Gastroesophageal sphincter (tissue), 4 donors: ENCODE measurements around the gene CCNDBP1. TPM values are rescaled to one million over a fixed set of nuclear protein-coding genes. Genes with fewer than 3 reads are reported as not detected.

Experiments used
- ATAC-seq: fragments of 150-250 bp; one replicate; pipeline ENCODE4 v1.9.1; 2016; ENCODE audit warnings: mild to moderate bottlenecking, moderate library complexity
- H3K27ac ChIP-seq, 4 donors: fragments of 200-600 bp; sonication (generic) in 3 of 4; 1 replicate in 3 of 4; 2 replicates in 1 of 4; pipeline ENCODE4 v1.5.1; 2016 to 2019
- H3K27me3 ChIP-seq: fragments of 200-600 bp; sonication (generic); one replicate; pipeline ENCODE4 v1.5.1; 2019
- H3K36me3 ChIP-seq, 2 donors: fragments of 200-600 bp; sonication (generic); one replicate each; pipeline ENCODE4 v1.5.1; 2019; ENCODE audit warnings: control low read depth in 1 of 2
- H3K4me1 ChIP-seq, 3 donors: fragments of 200-600 bp; sonication (generic); 1 replicate in 2 of 3; 2 replicates in 1 of 3; pipeline ENCODE4 v1.5.1; 2016 to 2019; ENCODE audit warnings: control low read depth in 2 of 3
- H3K4me3 ChIP-seq, 2 donors: fragments of 200-600 bp; sonication (generic); one replicate each; pipeline ENCODE4 v1.5.1; 2019; ENCODE audit warnings: mild to moderate bottlenecking in 1 of 2, moderate library complexity in 1 of 2
- H3K9me3 ChIP-seq, 3 donors: fragments of 200-600 bp; sonication (generic); one replicate each; pipeline ENCODE4 v1.5.1; 2017 to 2019; ENCODE audit warnings: control low read depth in 2 of 3
- EP300 ChIP-seq: sonication (generic); formaldehyde crosslinking; IDR thresholded peaks from one replicate; pipeline ENCODE4 v1.6.1; 2017; ENCODE audit warnings: antibody characterized with exemption, mild to moderate bottlenecking
- POLR2A ChIP-seq, 2 donors: fragments of 450-650 bp; IDR thresholded peaks; one replicate each; pipeline ENCODE4 v1.6.1; 2017; ENCODE audit warnings: antibody characterized with exemption in 2 of 2, mild to moderate bottlenecking in 2 of 2, moderate library complexity in 1 of 2
- POLR2AphosphoS5 ChIP-seq: sonication (generic); formaldehyde crosslinking; IDR thresholded peaks from one replicate; pipeline ENCODE4 v1.6.1; 2017; ENCODE audit warnings: antibody characterized with exemption
- WGBS, 2 donors: methylation state at CpG; one replicate each; pipeline ENCODE4 v1.1.5; 2018; ENCODE audit warnings: low coverage in 1 of 2; 5-methylcytosine and 5-hydroxymethylcytosine counted together
- total RNA-seq, 4 donors: library from RNA; depleted of rRNA; stranded (reverse); fragments of >200 nt; gene quantifications; one replicate each; pipeline ENCODE4 v1.1.0, GENCODE V29; 2016
- TF ChIP-seq, protein P1 (sequence below), 4 experiments: fragments of 200-600 bp in 2 of 4; fragments of 450-650 bp in 2 of 4; sonication (generic) in 1 of 4; IDR thresholded peaks; one replicate each; pipeline ENCODE4 v1.5.1; 2017 to 2019; ENCODE audit warnings: antibody characterized with exemption in 4 of 4, mild to moderate bottlenecking in 2 of 4, moderate library complexity in 2 of 4

CCNDBP1 gene
- total RNA-seq, 4 donors from 2014 or later, result 43.0 to 70.9 (median 54.1) TPM

DNA sequence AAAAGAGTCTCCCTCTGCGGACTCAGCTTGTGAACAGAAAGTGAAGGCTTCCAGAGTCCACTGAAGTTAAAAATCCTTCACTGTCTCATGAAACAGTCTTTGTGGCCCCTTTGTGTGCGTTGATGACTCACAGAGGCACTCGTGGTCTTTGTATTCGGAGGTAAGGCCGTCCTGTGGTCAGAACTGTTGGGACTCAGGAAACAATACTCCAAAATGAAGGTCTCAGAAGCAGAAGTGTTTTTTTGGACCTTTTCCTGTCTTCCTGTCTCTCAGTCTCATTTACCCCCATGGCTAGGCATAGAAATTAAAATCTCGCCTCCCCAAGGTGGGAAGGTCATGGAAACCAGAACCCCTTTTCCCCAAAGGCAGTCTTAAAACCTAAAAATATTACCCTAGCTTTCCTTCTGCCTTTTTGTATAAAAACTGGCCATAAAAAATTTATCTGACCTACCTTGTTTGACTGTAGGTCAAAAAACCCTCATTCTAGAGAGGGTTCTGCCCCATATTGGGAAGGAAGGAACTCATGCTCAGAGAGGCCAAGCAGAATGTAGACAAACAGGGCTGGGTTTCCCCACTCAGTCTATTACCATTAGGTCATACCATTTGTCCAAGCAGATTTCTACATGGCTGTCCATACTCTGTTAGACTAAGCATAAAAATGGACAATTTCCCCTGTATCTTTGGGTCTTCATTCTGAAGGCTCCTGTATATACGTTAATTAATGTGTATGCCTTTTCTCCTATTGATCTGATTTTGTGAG is 54.7 kb downstream of the CCNDBP1 start:
- ATAC-seq, result no peak
- no peak overlapping the region for H3K27ac ChIP-seq

DNA sequence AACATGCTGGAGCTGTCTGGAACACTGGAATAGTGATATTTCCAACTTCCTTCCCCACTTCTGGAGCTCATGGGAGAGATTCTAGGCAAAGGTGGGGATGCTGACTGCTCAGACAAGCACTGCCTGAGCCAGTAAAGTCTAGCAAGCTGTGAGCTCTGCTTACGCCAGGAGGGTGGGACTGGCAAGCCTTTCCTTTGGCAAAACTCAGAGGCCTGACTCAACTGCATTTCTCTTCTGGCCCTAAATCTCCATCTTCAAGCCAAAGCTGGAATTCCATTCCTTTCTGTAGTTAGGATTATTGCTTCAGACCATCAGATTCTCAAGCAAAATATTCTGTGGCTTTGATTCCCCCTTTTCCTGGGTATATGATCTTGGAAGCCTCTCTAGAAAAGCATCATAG is 55.9 kb downstream of the CCNDBP1 start:
- H3K27me3 ChIP-seq, result peaks cover 25% of the 10 kb centered on the region
- no peaks in the 10 kb centered on the region for H3K4me1 ChIP-seq
- no peak overlapping the region for H3K4me3 ChIP-seq
- no peaks in the 10 kb centered on the region for H3K36me3 ChIP-seq
- 30 to 67% methylated on average over 1 of the region's 1 CpG for WGBS, 2 donors
- H3K9me3 ChIP-seq, result no peaks in the 10 kb centered on the region
- H3K27ac ChIP-seq, result peak overlapping the region in 3 of 4 donors; percentile 43 to 63 (median 47)
- peak; percentile 89 for ATAC-seq
- TF ChIP-seq POLR2A (IDR thresholded peaks at IDR 0.05) (no peak), EP300 (no peak), POLR2AphosphoS5 (no peak)
- TF ChIP-seq, protein P1, sequence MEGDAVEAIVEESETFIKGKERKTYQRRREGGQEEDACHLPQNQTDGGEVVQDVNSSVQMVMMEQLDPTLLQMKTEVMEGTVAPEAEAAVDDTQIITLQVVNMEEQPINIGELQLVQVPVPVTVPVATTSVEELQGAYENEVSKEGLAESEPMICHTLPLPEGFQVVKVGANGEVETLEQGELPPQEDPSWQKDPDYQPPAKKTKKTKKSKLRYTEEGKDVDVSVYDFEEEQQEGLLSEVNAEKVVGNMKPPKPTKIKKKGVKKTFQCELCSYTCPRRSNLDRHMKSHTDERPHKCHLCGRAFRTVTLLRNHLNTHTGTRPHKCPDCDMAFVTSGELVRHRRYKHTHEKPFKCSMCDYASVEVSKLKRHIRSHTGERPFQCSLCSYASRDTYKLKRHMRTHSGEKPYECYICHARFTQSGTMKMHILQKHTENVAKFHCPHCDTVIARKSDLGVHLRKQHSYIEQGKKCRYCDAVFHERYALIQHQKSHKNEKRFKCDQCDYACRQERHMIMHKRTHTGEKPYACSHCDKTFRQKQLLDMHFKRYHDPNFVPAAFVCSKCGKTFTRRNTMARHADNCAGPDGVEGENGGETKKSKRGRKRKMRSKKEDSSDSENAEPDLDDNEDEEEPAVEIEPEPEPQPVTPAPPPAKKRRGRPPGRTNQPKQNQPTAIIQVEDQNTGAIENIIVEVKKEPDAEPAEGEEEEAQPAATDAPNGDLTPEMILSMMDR (IDR thresholded peaks at IDR 0.05), result no peak

More for the DNA sequence above, 54.7 kb downstream of the CCNDBP1 start:
- TF ChIP-seq POLR2A (IDR thresholded peaks at IDR 0.05) (no peak), POLR2AphosphoS5 (no peak), EP300 (no peak)
- TF ChIP-seq, protein P1 (IDR thresholded peaks at IDR 0.05), result no peak
- WGBS, 2 donors, result 68 to 73% methylated on average over 3 to 7 of the region's 7 CpGs
- H3K4me3 ChIP-seq, result no peak overlapping the region
- H3K9me3 ChIP-seq, result no peaks in the 10 kb centered on the region
- H3K27me3 ChIP-seq, result peaks cover 25% of the 10 kb centered on the region
- H3K4me1 ChIP-seq, result no peaks in the 10 kb centered on the region
- no peaks in the 10 kb centered on the region for H3K36me3 ChIP-seq

DNA sequence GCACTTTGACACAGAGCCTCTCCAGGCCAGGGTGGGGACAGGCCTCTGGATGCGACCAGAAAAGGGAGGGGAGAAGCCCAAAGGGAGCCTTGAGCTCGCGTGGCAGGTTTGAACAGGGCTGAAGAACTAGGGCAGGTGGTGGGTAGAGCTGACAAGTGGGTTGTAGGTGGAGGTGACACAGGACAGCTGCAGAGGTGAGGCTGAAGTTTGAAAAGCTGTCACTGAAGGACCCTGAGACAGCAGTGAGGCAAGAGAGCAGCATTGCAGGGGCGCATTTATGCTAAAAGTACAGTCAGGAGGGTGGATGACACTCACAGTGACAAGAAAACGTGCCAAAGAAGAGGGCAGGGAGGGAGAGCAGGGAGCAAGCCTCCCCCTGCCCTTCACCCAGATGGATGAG is 57.4 kb downstream of the CCNDBP1 start:
- WGBS, 2 donors, result 81% methylated on average over 3 to 5 of the region's 5 CpGs
- H3K9me3 ChIP-seq, result no peaks in the 10 kb centered on the region
- ATAC-seq, result no peak
- no peak for TF ChIP-seq EP300
- no peak for TF ChIP-seq POLR2AphosphoS5
- TF ChIP-seq, protein P1 (IDR thresholded peaks at IDR 0.05), result no peak
- TF ChIP-seq POLR2A (IDR thresholded peaks at IDR 0.05), result no peak
- no peak overlapping the region for H3K27ac ChIP-seq
- H3K27me3 ChIP-seq, result peaks cover 17% of the 10 kb centered on the region
- no peaks in the 10 kb centered on the region for H3K36me3 ChIP-seq
- no peak overlapping the region for H3K4me3 ChIP-seq
- no peaks in the 10 kb centered on the region for H3K4me1 ChIP-seq

DNA sequence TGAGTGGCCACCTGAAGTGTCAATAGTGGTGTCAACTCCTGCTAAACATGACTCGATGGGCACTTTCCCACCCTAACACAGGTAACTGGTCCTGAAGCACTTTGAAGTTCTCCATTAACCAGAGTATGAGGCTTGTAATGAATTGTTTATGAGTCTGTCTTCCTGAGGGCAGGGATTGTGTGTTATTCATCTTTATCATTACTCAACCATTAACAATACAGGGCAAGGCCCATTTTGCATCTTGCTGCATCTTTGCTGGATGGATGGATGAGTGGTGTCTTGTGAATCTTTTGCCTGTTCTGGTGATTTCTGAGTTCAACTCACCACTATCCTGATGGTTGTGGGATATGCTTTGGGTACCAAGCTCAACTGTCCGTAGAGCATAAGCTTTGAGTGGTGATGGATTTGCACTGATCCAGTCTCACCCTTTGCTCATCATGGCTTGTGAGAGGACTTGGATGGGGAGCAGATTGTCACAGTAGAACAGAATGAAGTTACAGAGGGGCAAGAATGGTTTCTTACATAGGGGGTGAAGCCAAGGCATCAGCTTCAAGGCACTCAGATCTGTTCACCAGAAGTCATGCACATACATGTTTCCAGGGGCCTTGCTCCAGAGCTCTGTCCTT is 57.9 kb downstream of the CCNDBP1 start:
- TF ChIP-seq POLR2A (IDR thresholded peaks at IDR 0.05) (no peak), POLR2AphosphoS5 (no peak), EP300 (no peak)
- TF ChIP-seq, protein P1 (IDR thresholded peaks at IDR 0.05), result no peak
- no peaks in the 10 kb centered on the region for H3K4me1 ChIP-seq
- H3K9me3 ChIP-seq, result no peaks in the 10 kb centered on the region
- peaks cover 11% of the 10 kb centered on the region for H3K27me3 ChIP-seq
- H3K4me3 ChIP-seq, result no peak overlapping the region
- H3K36me3 ChIP-seq, result no peaks in the 10 kb centered on the region
- WGBS, 2 donors, result 85 to 93% methylated on average over 2 of the region's 2 CpGs
- no peak for ATAC-seq
- H3K27ac ChIP-seq, result no peak overlapping the region

DNA sequence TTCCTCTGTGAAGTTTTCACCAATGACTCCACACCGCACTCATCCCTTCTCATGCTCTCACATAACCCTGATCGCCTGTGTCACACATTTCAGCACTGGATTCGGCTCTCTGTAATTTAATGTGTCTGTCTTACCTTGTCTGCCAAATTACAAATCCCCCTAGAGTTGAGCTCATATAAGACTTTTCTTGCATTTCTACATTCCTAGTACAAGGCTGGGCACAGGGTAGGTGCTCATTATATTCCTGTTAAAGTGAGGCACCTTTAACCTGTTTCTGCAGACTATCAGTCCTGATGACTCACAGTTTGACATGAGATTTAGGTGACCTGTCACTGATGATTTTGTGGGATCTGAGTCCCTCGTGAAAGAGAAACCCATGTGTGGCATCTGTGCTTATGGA is 58.9 kb downstream of the CCNDBP1 start:
- H3K27me3 ChIP-seq, result peaks cover 2% of the 10 kb centered on the region
- H3K27ac ChIP-seq, result no peak overlapping the region
- 81 to 82% methylated on average over 4 of the region's 4 CpGs for WGBS, 2 donors
- H3K4me3 ChIP-seq, result no peak overlapping the region
- ATAC-seq, result no peak
- H3K36me3 ChIP-seq, result no peaks in the 10 kb centered on the region
- H3K9me3 ChIP-seq, result no peaks in the 10 kb centered on the region
- TF ChIP-seq, protein P1 (IDR thresholded peaks at IDR 0.05), result no peak
- TF ChIP-seq POLR2A (IDR thresholded peaks at IDR 0.05) (no peak), EP300 (no peak), POLR2AphosphoS5 (no peak)
- no peaks in the 10 kb centered on the region for H3K4me1 ChIP-seq
